Tibial artery (tissue), 4 donors: ENCODE results near the gene TAF1B.
A peak's percentile ranks its signal among the peaks of the same experiment; 100 is the strongest.

Experiments used
- DNase-seq, 2 donors: peaks; one replicate each; pipeline ENCODE4 v3.0.0-alpha.2; 2019
- H3K27ac ChIP-seq, 2 donors: fragments of 200-600 bp; sonication (generic) in 1 of 2; 1 replicate in 1 of 2; 2 replicates in 1 of 2; pipeline ENCODE4 v1.5.1; 2018 to 2019; ENCODE audit warnings: mild to moderate bottlenecking in 1 of 2
- H3K27me3 ChIP-seq, 2 donors: fragments of 200-600 bp; sonication (generic) in 1 of 2; one replicate each; pipeline versions ENCODE4 v1.5.1 to v1.6.0; 2016 to 2019
- H3K36me3 ChIP-seq, 3 donors: fragments of 200-600 bp; sonication (generic) in 2 of 3; one replicate each; pipeline ENCODE4 v1.5.1; 2016 to 2019; ENCODE audit warnings: mild to moderate bottlenecking in 2 of 3
- H3K4me1 ChIP-seq, 4 donors: fragments of 200-600 bp; sonication (generic) in 2 of 4; 1 replicate in 3 of 4; 2 replicates in 1 of 4; pipeline ENCODE4 v1.5.1; 2016 to 2019
- H3K4me3 ChIP-seq, 2 donors: fragments of 200-600 bp; sonication (generic) in 1 of 2; 1 replicate in 1 of 2; 2 replicates in 1 of 2; pipeline ENCODE4 v1.5.1; 2018 to 2019; ENCODE audit warnings: mild to moderate bottlenecking in 2 of 2
- H3K9me3 ChIP-seq, 3 donors: fragments of 200-600 bp; sonication (generic) in 1 of 3; one replicate each; pipeline ENCODE4 v1.5.1; 2016 to 2019
- intact Hi-C: fragments of 100-400 bp; cut with DNase I; formaldehyde crosslinking; loops from one replicate; pipeline ENCODE4 v1.15.0; 2023; ENCODE audit warnings: low total_unique reads
- TF ChIP-seq, protein P1 (sequence below), 2 experiments: fragments of 200-600 bp in 1 of 2; fragments of 450-650 bp in 1 of 2; IDR thresholded peaks; one replicate each; pipeline ENCODE4 v1.5.1; 2017 to 2019; ENCODE audit warnings: antibody characterized with exemption in 2 of 2, mild to moderate bottlenecking in 1 of 2, moderate library complexity in 1 of 2

TAF1B gene

DNA sequence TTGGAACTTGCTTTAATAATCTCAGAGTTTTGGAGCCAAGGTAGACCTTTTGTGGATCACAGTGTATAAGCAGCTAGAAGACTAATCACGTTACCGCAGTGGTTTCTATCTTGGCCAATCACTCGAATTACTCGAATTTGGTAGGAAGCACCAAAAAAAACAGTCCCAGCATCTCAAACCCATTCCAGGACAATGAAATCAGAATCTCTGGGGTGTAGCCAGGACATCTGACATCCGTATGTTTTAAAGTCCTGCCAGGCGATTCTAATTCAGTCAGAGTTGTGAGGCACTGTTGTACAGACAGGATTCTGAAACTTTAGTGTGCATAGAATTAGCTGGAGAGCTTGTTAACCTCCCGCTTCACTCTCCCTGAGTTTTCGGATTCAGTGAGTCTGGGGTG is 139.0 kb downstream of the TAF1B start:
- Histone ChIP-seq H3K27ac (peak overlapping the region; percentile 40 to 53), H3K27me3 (no peaks in the 10 kb centered on the region), H3K36me3 (no peaks in the 10 kb centered on the region), H3K4me3 (no peak overlapping the region), H3K9me3 (no peaks in the 10 kb centered on the region), H3K4me1 (peaks cover 0 to 44% (median 24%) of the 10 kb centered on the region in 4 donors)
- intact Hi-C loops = no loop called here
- TF ChIP-seq, protein P1, sequence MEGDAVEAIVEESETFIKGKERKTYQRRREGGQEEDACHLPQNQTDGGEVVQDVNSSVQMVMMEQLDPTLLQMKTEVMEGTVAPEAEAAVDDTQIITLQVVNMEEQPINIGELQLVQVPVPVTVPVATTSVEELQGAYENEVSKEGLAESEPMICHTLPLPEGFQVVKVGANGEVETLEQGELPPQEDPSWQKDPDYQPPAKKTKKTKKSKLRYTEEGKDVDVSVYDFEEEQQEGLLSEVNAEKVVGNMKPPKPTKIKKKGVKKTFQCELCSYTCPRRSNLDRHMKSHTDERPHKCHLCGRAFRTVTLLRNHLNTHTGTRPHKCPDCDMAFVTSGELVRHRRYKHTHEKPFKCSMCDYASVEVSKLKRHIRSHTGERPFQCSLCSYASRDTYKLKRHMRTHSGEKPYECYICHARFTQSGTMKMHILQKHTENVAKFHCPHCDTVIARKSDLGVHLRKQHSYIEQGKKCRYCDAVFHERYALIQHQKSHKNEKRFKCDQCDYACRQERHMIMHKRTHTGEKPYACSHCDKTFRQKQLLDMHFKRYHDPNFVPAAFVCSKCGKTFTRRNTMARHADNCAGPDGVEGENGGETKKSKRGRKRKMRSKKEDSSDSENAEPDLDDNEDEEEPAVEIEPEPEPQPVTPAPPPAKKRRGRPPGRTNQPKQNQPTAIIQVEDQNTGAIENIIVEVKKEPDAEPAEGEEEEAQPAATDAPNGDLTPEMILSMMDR (IDR thresholded peaks at IDR 0.05) = no peak
- DNase-seq = no peak

DNA sequence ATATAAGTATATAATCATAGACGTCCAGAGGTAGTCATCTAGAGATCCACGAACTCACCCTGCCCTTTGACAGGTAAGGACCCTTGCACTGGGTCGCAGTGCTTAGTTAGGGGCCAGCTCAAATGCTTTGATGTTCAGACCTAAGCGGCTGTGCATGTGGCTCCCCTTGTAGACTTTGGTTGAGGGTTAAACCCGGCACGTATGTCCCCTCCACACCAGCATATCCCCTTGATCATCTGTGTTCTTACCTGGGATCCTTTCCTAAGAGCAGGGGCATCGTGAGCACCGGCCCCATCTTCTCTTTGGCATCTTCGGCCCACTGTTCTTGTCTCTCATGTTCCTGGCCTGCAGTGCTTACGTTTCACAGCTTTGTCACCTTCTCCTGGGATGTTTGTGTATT is 139.6 kb downstream of the TAF1B start:
- Histone ChIP-seq H3K27ac (peak overlapping the region; percentile 40 to 53), H3K9me3 (no peaks in the 10 kb centered on the region), H3K27me3 (no peaks in the 10 kb centered on the region), H3K4me1 (peaks cover 0 to 48% (median 26%) of the 10 kb centered on the region in 4 donors), H3K4me3 (no peak overlapping the region), H3K36me3 (no peaks in the 10 kb centered on the region)
- no peak for DNase-seq
- TF ChIP-seq, protein P1 (IDR thresholded peaks at IDR 0.05) = no peak
- intact Hi-C loops = no loop called here

DNA sequence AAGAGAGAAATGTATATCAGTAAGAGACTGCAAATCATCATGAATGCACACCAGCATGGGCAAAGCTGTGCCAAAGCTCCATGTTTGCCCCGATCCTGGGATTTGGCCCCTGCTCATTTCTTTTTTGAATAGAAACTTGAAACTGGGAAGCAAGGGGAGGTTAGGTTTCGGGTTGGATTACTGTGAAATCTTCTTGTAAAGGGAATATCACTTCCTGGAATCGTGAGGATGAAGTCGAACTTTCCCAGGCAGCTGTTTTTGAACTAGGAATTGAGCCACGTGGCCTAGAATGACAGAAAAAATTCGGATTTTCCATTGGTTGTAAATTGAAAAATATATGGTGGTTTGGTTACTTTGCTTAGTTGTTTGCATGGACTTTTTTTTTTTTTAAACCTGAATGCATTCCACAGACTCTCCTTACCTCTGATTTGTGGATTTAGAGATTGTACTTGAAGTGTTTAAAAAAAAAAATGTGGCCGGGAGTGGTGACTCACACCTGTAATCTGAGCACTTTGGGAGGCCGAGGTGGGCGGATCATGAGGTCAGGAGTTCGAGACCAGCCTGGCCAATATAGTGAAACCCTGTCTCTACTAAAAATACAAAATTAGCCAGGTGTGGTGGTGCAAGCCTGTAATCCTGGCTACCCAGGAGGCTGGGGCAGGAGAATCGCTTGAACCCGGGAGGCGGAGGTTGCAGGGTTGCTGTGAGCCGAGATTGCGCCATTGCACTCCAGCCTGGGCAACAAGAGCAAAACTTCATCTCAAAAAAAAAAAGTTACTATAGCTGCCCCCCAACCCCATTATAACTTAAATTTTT is 140.3 kb downstream of the TAF1B start:
- H3K4me1 ChIP-seq = peaks cover 0 to 48% (median 26%) of the 10 kb centered on the region in 4 donors
- no peak overlapping the region for H3K4me3 ChIP-seq
- H3K36me3 ChIP-seq = no peaks in the 10 kb centered on the region
- no peaks in the 10 kb centered on the region for H3K9me3 ChIP-seq
- TF ChIP-seq, protein P1 (IDR thresholded peaks at IDR 0.05) = no peak
- peak overlapping the region; percentile 67 to 68 for H3K27ac ChIP-seq
- no peak for DNase-seq
- no peaks in the 10 kb centered on the region for H3K27me3 ChIP-seq
- intact Hi-C loops = loop anchor here (2.0 kb wide), 1 partner anchor 65 kb away; no protein-coding TSS in a partner anchor
